Karpas-422 (cell line): Measurements from ENCODE around the gene RNGTT. TPM values are rescaled to one million over a fixed set of nuclear protein-coding genes. Genes with fewer than 3 reads are reported as not detected.
A peak's percentile ranks its signal among the peaks of the same experiment; 100 is the strongest.
"Not testable (repeated sequence)": the region's sequence is repeated elsewhere in the genome, so short reads cannot be mapped to it uniquely, and the experiment has no call there.

Experiments used
- DNase-seq: peaks from one replicate; pipeline ENCODE4 v3.0.0-alpha.2; 2015
- H2AFZ ChIP-seq: fragments of 200-600 bp; sonication (generic); 2 replicates; pipeline ENCODE4 v1.6.1; 2014; ENCODE audit warnings: antibody characterized with exemption, low read length, mixed read lengths
- H3K27ac ChIP-seq: fragments of 200-600 bp; sonication (generic); 2 replicates; pipeline ENCODE4 v1.5.1; 2014; ENCODE audit warnings: mild to moderate bottlenecking, low read length, moderate library complexity
- H3K27me3 ChIP-seq: fragments of 200-600 bp; sonication (generic); 2 replicates; pipeline ENCODE4 v1.6.1; 2014; ENCODE audit warnings: low read length, mixed read lengths
- H3K36me3 ChIP-seq: fragments of 200-600 bp; sonication (generic); 2 replicates; pipeline ENCODE4 v1.6.1; 2014; ENCODE audit warnings: low read length, mixed read lengths; ENCODE audit not compliant: insufficient read depth
- H3K4me1 ChIP-seq: fragments of 200-600 bp; sonication (generic); 2 replicates; pipeline ENCODE4 v1.6.1; 2014; ENCODE audit warnings: mild to moderate bottlenecking, low read length, mixed read lengths
- H3K4me2 ChIP-seq: fragments of 200-600 bp; sonication (generic); 2 replicates; pipeline ENCODE4 v1.6.1; 2014; ENCODE audit warnings: low read length, low read depth, mild to moderate bottlenecking; ENCODE audit not compliant: poor library complexity, severe bottlenecking
- H3K4me3 ChIP-seq: fragments of 200-600 bp; sonication (generic); 2 replicates; pipeline ENCODE4 v1.5.1; 2014; ENCODE audit warnings: mild to moderate bottlenecking, antibody characterized with exemption, low read length, mixed read lengths
- H3K79me2 ChIP-seq: fragments of 200-600 bp; sonication (generic); 2 replicates; pipeline ENCODE4 v1.6.1; 2014; ENCODE audit warnings: mild to moderate bottlenecking, low read length, mixed read lengths
- H3K9ac ChIP-seq: fragments of 200-600 bp; sonication (generic); 2 replicates; pipeline ENCODE4 v1.6.0; 2014; ENCODE audit warnings: low read length
- H3K9me2 ChIP-seq: fragments of 200-600 bp; sonication (generic), shearing (Covaris generic); replicated peaks from 2 replicates; pipeline ENCODE4 v1.6.0; 2014; ENCODE audit warnings: mild to moderate bottlenecking, low read length, moderate library complexity; ENCODE audit not compliant: insufficient read depth
- H3K9me3 ChIP-seq: fragments of 300-700, 200-600 bp; sonication (generic); 2 replicates; pipeline ENCODE4 v1.6.1; 2014; ENCODE audit warnings: low read length, mixed read lengths
- H4K20me1 ChIP-seq: fragments of 200-600 bp; sonication (generic); 2 replicates; pipeline ENCODE4 v1.6.1; 2014; ENCODE audit warnings: mild to moderate bottlenecking, antibody characterized with exemption, low read length, low read depth; ENCODE audit not compliant: insufficient read depth
- total RNA-seq: library from RNA; depleted of rRNA; stranded (reverse); fragments of >200 nt; shearing (Covaris generic); gene quantifications from 2 replicates; pipeline ENCODE4 v1.2.3, GENCODE V29; 2014; ENCODE audit warnings: low replicate concordance

Gene RNGTT
- total RNA-seq, 1 experiment from 2014 or later, result 35.9 TPM

DNA sequence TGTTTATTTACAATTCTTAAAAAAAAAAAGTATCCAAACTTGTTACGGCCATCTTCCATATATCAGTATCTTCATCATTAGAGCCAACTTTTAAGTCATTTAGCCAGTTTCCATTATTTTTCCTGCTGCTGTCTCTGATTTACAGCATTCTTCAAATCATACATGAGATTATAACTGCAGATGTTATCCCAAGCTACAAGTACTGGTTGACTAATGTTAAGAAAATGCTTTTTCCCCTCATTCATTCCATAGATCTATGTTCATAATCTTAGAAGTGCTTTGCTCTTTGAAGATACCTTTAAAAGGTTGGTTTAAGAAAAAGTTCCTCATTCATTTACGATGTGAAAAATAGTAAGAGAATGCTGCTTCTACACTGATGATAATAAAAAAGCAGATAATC lies 158.7 kb downstream of the RNGTT start:
- H3K9ac ChIP-seq, result no peak overlapping the region
- no peaks in the 10 kb centered on the region for H3K9me2 ChIP-seq
- H3K36me3 ChIP-seq, result peaks cover 3% of the 10 kb centered on the region; the same call in 1 of the 2 replicates
- no peak overlapping the region for H3K4me2 ChIP-seq
- no peak overlapping the region for H3K4me3 ChIP-seq
- H3K79me2 ChIP-seq, result peaks cover 28% of the 10 kb centered on the region
- H2AFZ ChIP-seq, result no peak overlapping the region
- no peaks in the 10 kb centered on the region for H3K4me1 ChIP-seq
- no peaks in the 10 kb centered on the region for H4K20me1 ChIP-seq
- no peaks in the 10 kb centered on the region for H3K27me3 ChIP-seq
- no peak for DNase-seq
- no peak overlapping the region for H3K27ac ChIP-seq
- no peaks in the 10 kb centered on the region for H3K9me3 ChIP-seq

DNA sequence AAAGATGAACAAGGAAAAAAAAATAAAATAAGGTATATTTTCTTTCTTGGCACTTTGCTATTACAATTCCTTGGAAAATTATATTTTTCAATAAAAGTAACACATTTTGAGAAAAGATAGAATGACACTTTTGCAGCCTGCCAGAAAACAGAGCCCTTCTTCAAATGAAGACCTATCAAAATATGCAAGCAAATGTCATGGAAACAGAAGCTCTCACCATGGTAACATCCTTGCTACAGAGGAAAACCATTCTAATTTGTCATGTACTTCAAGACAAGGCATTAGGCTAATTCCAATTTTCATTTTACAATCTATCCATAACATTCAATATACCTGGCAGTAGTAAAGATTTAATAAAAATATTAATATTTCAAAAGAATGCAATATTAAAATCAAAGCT lies 177.9 kb downstream of the RNGTT start:
- no peak overlapping the region for H2AFZ ChIP-seq
- no peaks in the 10 kb centered on the region for H3K36me3 ChIP-seq
- no peak overlapping the region for H3K4me3 ChIP-seq
- H3K9me3 ChIP-seq, result peaks cover 2% of the 10 kb centered on the region; the same call in 1 of the 2 replicates
- peaks cover 24% of the 10 kb centered on the region for H3K4me1 ChIP-seq
- DNase-seq, result peak; percentile 55
- no peaks in the 10 kb centered on the region for H3K27me3 ChIP-seq
- H3K9me2 ChIP-seq, result no peaks in the 10 kb centered on the region
- H3K9ac ChIP-seq, result no peak overlapping the region
- H3K79me2 ChIP-seq, result peaks cover 2% of the 10 kb centered on the region
- H3K27ac ChIP-seq, result no peak overlapping the region
- no peak overlapping the region for H3K4me2 ChIP-seq
- no peaks in the 10 kb centered on the region for H4K20me1 ChIP-seq

DNA sequence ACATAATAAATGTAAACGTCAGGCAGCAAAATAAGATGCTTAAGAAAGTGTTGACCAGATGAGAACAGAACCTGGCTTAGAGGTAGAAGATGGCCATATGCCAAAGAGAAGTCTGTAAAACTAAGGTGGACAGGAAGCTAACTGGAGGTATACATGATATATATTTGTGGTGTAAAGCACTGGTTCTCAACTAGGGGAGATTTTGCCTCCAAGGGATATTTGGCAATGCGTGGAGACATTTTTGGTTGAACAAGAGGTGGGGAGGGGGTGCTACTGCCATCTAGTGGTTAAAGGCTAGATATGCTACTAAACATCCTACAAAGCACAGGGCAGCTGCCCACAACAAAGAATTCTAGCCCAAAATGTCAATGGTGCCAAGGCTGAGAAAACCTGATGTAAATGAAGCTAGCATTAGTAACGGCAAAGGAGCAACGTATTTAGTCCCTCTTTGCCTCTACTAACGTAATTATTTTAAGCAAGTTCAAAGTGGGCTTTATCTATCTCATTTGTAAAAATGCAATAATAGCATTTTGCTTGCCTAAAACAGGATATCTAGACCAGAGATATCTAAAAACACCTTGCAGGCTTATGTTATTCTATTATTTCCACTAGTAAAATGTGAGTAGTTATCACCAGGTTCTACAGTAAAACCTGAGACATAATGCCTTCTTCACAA lies 182.6 kb downstream of the RNGTT start:
- H3K4me2 ChIP-seq, result no peak overlapping the region
- peaks cover 5% of the 10 kb centered on the region; the same call in 1 of the 2 replicates for H3K9me3 ChIP-seq
- H3K4me3 ChIP-seq, result no peak overlapping the region
- H3K4me1 ChIP-seq, result peaks cover 24% of the 10 kb centered on the region
- no peak overlapping the region for H3K27ac ChIP-seq
- no peak overlapping the region for H2AFZ ChIP-seq
- H3K36me3 ChIP-seq, result no peaks in the 10 kb centered on the region
- H3K27me3 ChIP-seq, result no peaks in the 10 kb centered on the region
- no peaks in the 10 kb centered on the region for H3K9me2 ChIP-seq
- peak; percentile 89 for DNase-seq
- H4K20me1 ChIP-seq, result no peaks in the 10 kb centered on the region
- peaks cover 5% of the 10 kb centered on the region for H3K79me2 ChIP-seq
- H3K9ac ChIP-seq, result no peak overlapping the region

DNA sequence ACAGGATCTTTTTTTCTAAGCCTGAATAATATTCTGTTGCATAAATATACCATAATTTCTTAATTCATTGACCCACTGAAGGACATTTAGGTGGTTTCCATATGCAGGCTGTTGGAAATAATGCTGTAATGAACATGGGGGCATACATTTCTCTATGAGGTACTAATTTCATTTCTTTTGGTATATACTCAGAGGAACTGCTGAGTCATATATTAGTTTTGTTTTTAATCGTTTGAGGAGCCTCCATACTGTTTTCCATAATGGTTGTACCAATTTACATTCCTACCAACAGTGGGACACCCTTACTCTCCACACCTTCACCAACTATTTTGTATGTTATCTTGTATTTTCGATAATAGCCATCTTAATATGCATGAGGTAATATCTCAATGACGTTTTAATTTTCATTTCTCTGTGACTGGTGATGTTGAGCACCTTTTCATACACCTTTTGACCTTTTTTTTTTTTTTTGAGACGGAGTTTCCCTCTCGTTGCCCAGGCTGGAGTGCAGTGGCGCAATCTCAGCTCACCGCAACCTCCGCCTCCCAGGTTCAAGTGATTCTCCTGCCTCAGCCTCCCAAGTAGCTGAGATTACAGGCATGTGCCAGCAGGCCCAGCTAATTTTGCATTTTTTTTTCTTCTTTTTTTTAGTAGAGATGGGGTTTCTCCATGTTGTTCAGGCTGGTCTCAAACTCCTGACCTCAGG lies 187.4 kb downstream of the RNGTT start:
- H4K20me1 ChIP-seq, result no peaks in the 10 kb centered on the region
- no peak for DNase-seq
- no peak overlapping the region for H2AFZ ChIP-seq
- no peak overlapping the region for H3K4me2 ChIP-seq
- no peaks in the 10 kb centered on the region for H3K9me2 ChIP-seq
- no peak overlapping the region for H3K9ac ChIP-seq
- H3K4me3 ChIP-seq, result no peak overlapping the region
- peaks cover 2% of the 10 kb centered on the region for H3K4me1 ChIP-seq
- peaks cover 5% of the 10 kb centered on the region; the same call in 1 of the 2 replicates for H3K9me3 ChIP-seq
- H3K36me3 ChIP-seq, result no peaks in the 10 kb centered on the region
- no peak overlapping the region for H3K27ac ChIP-seq
- peaks cover 9% of the 10 kb centered on the region for H3K79me2 ChIP-seq
- no peaks in the 10 kb centered on the region for H3K27me3 ChIP-seq

DNA sequence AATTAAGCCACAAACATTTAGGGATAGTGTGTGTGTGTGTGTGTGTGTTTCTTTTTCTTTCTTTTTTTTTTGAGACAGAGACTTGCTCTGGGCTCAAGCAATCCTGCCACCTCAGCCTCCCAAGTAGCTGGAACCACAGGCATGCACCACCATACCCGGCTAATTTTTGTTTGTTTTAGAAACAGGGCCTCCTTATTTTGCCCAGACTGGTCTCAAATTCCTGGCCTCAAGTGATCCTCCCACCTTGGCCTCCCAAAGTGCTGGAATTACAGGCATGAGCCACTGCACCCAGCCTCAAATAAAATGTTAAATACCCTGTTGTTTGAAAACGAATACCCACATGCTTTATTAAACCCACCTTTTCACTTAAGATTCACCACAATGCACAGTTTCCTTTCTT lies 195.3 kb downstream of the RNGTT start:
- H3K27ac ChIP-seq, DNase-seq, H3K27me3 ChIP-seq, H3K9me3 ChIP-seq, H3K4me3 ChIP-seq, H3K9ac ChIP-seq, H4K20me1 ChIP-seq, H2AFZ ChIP-seq, H3K36me3 ChIP-seq, H3K4me2 ChIP-seq, H3K4me1 ChIP-seq, H3K79me2 ChIP-seq, H3K9me2 ChIP-seq: not testable (repeated sequence)

DNA sequence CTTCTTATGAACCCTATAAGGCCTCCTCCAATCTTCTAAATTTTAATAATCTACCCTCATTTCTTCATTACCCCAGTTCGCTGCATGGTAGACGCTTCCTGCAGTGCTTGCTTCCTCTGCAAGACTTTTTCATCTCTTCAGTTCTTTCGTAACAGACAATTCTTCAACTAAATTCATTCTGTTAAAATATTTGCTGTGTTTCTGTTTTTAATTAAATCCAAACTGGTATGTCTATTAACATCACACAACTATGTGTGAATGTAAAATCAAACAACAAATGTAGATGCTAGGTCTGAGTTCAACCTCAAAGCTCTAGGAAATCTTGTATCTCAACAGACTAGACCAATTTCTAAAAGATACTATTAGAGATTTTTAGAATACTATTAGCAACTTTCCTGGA lies 199.3 kb downstream of the RNGTT start:
- no peaks in the 10 kb centered on the region for H3K36me3 ChIP-seq
- H3K27ac ChIP-seq, result no peak overlapping the region
- H3K9me2 ChIP-seq, result no peaks in the 10 kb centered on the region
- H2AFZ ChIP-seq, result no peak overlapping the region
- no peaks in the 10 kb centered on the region for H4K20me1 ChIP-seq
- peaks cover 21% of the 10 kb centered on the region for H3K4me1 ChIP-seq
- H3K27me3 ChIP-seq, result no peaks in the 10 kb centered on the region
- H3K9me3 ChIP-seq, result no peaks in the 10 kb centered on the region
- no peak overlapping the region for H3K4me3 ChIP-seq
- H3K9ac ChIP-seq, result no peak overlapping the region
- H3K79me2 ChIP-seq, result peaks cover under 1% of the 10 kb centered on the region; the same call in 1 of the 2 replicates
- no peak for DNase-seq
- no peak overlapping the region for H3K4me2 ChIP-seq

DNA sequence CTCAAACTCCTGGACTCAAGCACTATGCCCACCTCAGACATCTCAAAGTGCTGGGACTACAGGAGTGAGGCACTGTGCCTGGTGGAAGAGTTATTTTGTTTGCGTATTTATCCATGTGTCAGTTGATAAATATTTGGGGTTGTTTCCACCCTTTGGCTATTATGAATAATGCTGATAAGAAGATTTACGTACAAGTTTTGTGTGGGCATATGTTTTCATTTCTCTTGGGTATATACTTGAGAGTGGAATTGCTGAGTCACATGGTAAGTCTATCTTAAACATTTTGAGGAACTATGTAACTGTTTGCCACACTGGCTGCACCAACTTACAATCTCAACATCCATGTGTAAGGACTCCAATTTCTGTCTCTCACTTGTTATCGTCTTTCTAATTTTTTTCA lies 200.3 kb downstream of the RNGTT start:
- H3K9me2 ChIP-seq, result no peaks in the 10 kb centered on the region
- DNase-seq, result no peak
- H3K4me1 ChIP-seq, result peaks cover 21% of the 10 kb centered on the region
- H2AFZ ChIP-seq, result no peak overlapping the region
- H3K27ac ChIP-seq, result no peak overlapping the region
- H3K4me3 ChIP-seq, result no peak overlapping the region
- H3K9me3 ChIP-seq, result no peaks in the 10 kb centered on the region
- no peaks in the 10 kb centered on the region for H4K20me1 ChIP-seq
- peaks cover 2% of the 10 kb centered on the region; the same call in 1 of the 2 replicates for H3K79me2 ChIP-seq
- H3K27me3 ChIP-seq, result no peaks in the 10 kb centered on the region
- H3K9ac ChIP-seq, result no peak overlapping the region
- no peaks in the 10 kb centered on the region for H3K36me3 ChIP-seq
- H3K4me2 ChIP-seq, result no peak overlapping the region

DNA sequence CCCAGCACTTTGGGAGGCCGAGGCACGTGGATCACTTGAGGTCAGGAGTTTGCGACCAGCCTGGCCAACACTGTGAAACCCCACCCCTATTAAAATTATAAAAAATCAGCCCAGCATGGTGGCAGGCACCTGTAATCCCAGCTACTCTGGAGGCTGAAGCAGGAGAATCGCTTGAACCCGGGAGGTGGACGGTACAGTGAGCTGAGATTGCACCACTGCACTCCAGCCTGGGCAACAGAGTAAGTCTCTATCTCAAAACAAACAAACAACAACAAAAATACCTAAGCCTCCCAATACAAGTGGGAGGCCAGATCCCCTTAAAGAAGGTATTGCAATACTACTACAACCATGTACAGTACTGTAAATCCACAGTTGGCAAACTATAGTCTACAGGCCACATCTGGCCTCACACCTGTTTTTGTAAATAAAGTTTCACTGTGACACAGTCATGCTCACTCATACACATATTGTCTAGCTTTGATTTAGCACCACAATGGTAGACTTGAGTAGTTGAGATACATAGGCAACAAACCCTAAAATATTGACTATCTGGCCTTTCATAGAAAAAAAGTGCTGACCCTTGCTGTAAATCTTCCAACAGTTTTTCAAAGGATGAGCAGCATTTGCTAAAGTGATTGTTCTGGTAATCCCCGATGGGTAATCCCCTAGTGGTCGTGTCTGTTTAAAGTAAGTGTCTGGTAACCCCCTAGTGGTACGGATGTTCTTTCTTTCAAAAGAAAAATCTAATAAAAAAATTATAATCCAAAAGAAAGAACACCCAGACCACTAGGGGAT lies 202.0 kb downstream of the RNGTT start:
- Histone ChIP-seq H3K4me1 (peaks cover 21% of the 10 kb centered on the region), H2AFZ (no peak overlapping the region), H3K9me2 (no peaks in the 10 kb centered on the region), H3K4me2 (peak overlapping the region; percentile 43), H3K79me2 (peaks cover 2% of the 10 kb centered on the region; the same call in 1 of the 2 replicates), H3K27me3 (no peaks in the 10 kb centered on the region), H3K27ac (no peak overlapping the region), H3K9ac (no peak overlapping the region), H3K4me3 (peak overlapping the region; percentile 15; the same call in 1 of the 2 replicates), H4K20me1 (no peaks in the 10 kb centered on the region), H3K9me3 (no peaks in the 10 kb centered on the region), H3K36me3 (no peaks in the 10 kb centered on the region)
- DNase-seq, result peak; percentile 57
